IMR-90 (cell line): ENCODE data around the gene BHLHE23.

Experiments used
- BHLHE40 ChIP-seq: fragments of 150-350 bp; IDR thresholded peaks from 2 replicates; pipeline ENCODE4 v1.6.1; 2016; ENCODE audit warnings: mild to moderate bottlenecking, low read depth, low read length
- CEBPB ChIP-seq: IDR thresholded peaks from 2 replicates; pipeline ENCODE4 v1.6.1; 2012; ENCODE audit warnings: low read depth, low read length, improper control_type of control experiment
- MXI1 ChIP-seq: IDR thresholded peaks from 2 replicates; pipeline ENCODE4 v1.6.1; 2012; ENCODE audit warnings: low read depth, mild to moderate bottlenecking, low read length, moderate library complexity, borderline replicate concordance
- POLR2A ChIP-seq: IDR thresholded peaks from 2 replicates; pipeline ENCODE4 v1.6.1; 2012; ENCODE audit warnings: mild to moderate bottlenecking, low read depth, low read length
- RCOR1 ChIP-seq: IDR thresholded peaks from 2 replicates; pipeline ENCODE4 v1.6.1; 2012; ENCODE audit warnings: mild to moderate bottlenecking, low read length, improper control_type of control experiment; ENCODE audit not compliant: insufficient replicate concordance
- TF ChIP-seq, protein P1 (sequence below): conservative IDR thresholded peaks from 2 replicates; pipeline ENCODE4 v1.5.1; 2012; ENCODE audit warnings: mild to moderate bottlenecking, low read depth, low read length, improper control_type of control experiment
- TF ChIP-seq, protein P2 (sequence below): fragments of 150-350 bp; IDR thresholded peaks from 2 replicates; pipeline ENCODE4 v1.6.1; 2016; ENCODE audit warnings: low read depth, mild to moderate bottlenecking, low read length, moderate library complexity, borderline replicate concordance
- TF ChIP-seq, protein P3 (sequence below): fragments of 150-350 bp; IDR thresholded peaks from 2 replicates; pipeline ENCODE4 v1.6.1; 2017; ENCODE audit warnings: mild to moderate bottlenecking, antibody characterized with exemption, low read length, low read depth

DNA sequence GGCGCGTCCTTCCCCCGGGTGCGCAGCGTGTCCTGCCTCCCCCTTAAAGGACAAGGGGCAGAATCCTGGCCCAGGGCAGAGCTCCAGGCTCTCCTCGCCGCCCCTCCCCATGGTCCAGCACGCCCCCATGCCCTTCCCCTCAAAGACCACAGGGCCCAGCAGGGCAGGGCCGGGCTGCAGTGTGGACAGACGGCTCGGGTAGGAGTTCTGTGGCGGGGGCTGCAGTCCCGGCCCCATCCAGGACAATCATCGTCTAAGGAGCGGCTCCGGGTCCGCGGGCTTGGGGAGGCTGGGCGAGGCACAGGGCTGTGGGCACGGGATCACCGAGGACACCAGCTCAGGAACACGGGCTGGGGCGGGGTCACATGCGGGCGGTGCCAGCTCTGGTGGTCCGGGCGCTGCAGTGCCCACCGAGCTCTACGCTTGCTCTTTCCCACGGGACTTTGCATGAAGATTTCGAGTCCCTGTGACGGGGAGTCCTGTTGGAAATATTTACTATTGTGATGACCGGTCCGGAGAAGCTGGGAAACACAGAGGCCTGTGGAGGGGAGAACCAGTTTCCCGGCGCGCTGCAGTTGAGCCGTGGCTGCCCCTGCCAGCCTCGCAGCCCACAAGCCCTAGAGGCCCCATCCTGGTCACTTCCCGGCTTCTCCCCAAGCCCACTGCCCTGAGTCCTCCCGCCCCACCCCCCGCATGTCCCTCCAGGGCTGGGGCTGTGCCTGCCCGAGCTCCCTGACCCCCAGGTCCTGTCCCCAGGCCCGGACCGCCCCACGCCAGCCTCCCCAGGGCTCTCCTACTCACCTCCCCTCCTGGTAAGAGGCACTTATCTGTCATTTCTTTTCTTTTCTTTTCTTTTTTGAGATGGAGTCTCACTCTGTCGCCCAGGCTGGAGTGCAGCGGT lies 33.7 kb downstream of the BHLHE23 start:
- TF ChIP-seq POLR2A (no peak), RCOR1 (no peak), BHLHE40 (no peak), MXI1 (no peak), CEBPB (no peak)
- TF ChIP-seq, protein P1, sequence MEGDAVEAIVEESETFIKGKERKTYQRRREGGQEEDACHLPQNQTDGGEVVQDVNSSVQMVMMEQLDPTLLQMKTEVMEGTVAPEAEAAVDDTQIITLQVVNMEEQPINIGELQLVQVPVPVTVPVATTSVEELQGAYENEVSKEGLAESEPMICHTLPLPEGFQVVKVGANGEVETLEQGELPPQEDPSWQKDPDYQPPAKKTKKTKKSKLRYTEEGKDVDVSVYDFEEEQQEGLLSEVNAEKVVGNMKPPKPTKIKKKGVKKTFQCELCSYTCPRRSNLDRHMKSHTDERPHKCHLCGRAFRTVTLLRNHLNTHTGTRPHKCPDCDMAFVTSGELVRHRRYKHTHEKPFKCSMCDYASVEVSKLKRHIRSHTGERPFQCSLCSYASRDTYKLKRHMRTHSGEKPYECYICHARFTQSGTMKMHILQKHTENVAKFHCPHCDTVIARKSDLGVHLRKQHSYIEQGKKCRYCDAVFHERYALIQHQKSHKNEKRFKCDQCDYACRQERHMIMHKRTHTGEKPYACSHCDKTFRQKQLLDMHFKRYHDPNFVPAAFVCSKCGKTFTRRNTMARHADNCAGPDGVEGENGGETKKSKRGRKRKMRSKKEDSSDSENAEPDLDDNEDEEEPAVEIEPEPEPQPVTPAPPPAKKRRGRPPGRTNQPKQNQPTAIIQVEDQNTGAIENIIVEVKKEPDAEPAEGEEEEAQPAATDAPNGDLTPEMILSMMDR, result no peak
- TF ChIP-seq, protein P2, sequence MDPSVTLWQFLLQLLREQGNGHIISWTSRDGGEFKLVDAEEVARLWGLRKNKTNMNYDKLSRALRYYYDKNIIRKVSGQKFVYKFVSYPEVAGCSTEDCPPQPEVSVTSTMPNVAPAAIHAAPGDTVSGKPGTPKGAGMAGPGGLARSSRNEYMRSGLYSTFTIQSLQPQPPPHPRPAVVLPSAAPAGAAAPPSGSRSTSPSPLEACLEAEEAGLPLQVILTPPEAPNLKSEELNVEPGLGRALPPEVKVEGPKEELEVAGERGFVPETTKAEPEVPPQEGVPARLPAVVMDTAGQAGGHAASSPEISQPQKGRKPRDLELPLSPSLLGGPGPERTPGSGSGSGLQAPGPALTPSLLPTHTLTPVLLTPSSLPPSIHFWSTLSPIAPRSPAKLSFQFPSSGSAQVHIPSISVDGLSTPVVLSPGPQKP, result no peak
- TF ChIP-seq, protein P3, sequence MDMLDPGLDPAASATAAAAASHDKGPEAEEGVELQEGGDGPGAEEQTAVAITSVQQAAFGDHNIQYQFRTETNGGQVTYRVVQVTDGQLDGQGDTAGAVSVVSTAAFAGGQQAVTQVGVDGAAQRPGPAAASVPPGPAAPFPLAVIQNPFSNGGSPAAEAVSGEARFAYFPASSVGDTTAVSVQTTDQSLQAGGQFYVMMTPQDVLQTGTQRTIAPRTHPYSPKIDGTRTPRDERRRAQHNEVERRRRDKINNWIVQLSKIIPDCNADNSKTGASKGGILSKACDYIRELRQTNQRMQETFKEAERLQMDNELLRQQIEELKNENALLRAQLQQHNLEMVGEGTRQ, result no peak
